GM19467 (cell line): ENCODE results near the gene KRTAP17-1.
"Not testable (repeated sequence)": the region's sequence is repeated elsewhere in the genome, so short reads cannot be mapped to it uniquely, and the experiment has no call there.

ENCODE experiments used
- ATAC-seq: cut with Tn5 transposase; IDR thresholded peaks from one replicate; pipeline ENCODE4 v1.9.1; 2021; ENCODE audit warnings: mild to moderate bottlenecking, moderate library complexity; ENCODE audit not compliant: unreplicated experiment

Gene KRTAP17-1

DNA sequence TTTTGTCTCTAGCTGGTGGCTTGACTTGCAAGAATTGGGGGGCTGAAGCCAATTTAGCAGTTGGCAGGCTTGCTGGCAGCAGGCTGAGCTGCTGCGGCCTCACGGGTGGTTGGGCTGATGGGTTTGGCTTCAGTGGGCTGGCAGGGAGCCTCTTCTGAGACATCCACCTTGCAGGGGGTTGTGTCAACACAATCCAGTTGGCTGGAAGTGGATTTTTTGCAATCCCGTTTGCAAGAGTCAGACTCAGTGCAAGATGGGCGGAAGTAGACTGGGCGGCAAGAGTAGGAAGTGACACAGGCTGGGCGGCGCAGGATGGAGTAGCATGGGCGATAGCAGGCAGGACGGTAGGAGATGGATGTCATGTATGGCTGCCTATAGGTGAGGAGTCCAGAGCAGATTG is 7.9 kb downstream of the KRTAP17-1 start:
- no peak for ATAC-seq

DNA sequence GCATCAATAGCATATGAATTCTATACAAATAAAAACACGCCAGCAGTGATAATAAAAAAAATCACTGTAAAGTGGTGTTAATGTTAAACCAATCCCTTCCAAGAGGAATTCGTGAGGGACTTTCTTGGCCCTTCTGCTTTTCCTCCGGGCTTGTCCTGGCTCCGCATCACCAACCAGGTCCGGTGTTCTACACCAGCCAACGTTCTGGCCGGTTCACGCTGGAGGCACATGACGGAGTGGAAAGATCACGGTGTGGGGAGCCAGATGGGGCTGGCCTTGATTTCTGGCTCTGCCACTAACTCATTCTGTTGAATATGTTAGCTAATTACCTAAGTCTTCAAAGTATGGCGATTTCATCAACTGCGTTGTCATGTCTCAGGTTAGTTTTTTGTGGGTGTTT is 11.4 kb downstream of the KRTAP17-1 start:
- no peak for ATAC-seq

DNA sequence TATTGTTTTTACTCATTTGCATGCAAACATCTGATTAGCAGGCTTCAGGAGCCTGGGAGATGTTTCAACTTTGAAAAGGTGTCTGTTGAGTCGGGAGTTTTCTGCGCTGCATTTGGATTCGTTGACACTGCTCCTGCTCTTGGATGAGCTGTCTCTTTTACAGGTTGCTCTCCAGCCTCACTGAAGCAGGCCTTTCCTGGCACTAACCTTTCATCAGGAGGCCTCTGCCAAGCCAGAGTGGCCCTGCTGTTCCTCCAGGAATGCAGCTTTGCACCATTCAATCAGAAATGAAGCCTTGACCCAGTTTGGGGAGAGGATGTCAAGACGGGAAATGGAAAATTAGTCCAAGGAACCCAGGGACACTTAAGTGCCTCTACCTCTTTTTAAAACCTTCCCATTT is 12.5 kb downstream of the KRTAP17-1 start:
- no peak for ATAC-seq

GRCh38 chr17:41301916-41302901 is 13.3 kb downstream of the KRTAP17-1 start, which contains the start of gene KRTAP29-1:
KRTAP29-1 (minus strand) TSS chr17:41302851; CDS start chr17:41302851, 0 bp downstream.
- ATAC-seq, result no peak

GRCh38 chr17:41301204-41301790 is 14.2 kb downstream of the KRTAP17-1 start:
- no peak for ATAC-seq

GRCh38 chr17:41298458-41299135 is 16.9 kb downstream of the KRTAP17-1 start:
- no peak for ATAC-seq

DNA sequence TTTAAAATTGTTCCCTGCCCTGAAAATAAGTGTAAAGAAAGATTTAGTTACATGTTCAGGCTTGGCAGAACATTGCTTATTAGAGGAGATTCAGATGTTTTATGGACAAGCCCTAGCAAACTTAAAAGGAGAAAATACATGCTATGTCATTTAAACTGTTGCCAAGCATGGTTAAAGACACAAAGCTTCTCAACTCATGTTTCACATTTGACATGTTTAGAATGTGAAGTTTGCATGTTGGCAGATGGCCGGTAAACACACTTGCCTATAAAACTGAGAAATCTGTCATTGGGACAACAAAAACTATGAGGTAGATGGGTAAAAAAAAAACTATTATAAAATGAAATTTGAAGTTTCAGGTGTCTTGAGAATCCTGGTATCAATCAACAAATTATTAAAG is 18.7 kb downstream of the KRTAP17-1 start:
- no peak for ATAC-seq

DNA sequence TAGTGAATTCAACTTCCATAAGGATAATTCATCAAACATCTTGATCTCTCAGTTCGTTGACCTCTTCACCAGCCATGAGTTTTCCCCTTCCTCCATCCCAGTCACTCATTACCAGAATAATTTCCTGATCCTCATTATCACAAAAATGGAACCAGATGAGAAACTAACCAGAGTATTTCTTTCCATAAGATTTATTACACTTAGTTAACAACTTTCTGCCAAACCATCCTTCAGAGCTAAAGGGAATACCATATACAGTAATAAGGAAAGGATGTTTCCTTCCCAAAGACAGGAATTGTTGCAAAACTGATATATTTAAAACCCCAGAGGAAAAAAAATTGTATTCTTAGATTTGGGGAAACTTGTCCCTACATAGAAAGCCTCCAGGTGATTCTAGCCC is 21.5 kb downstream of the KRTAP17-1 start:
- ATAC-seq, result no peak

DNA sequence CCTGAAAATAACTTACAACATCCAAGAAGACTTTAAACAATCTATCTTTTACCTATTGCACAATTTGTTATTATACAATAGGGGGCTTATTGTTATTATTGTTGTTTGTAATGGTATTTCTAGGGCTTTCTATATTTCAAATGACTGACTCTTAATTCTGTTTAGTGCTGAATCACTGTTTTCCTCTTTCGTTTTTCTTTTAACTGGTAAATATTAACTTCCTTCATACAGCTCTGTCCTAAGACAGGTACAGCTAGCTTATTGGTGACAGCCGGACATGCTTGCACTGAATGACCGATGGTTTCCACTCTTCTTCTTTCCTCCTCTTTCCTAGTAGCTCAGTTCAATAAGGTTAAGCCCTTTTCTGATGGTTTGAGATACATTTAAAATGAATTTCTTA is 28.5 kb downstream of the KRTAP17-1 start:
- no peak for ATAC-seq

- ATAC-seq, result no peak
Observed at GRCh38 chr17:41284546-41284945, 31.0 kb downstream of the KRTAP17-1 start.

GRCh38 chr17:41284043-41284442 is 31.5 kb downstream of the KRTAP17-1 start:
- no peak for ATAC-seq

GRCh38 chr17:41278176-41278955 is 37.1 kb downstream of the KRTAP17-1 start:
- no peak for ATAC-seq

DNA sequence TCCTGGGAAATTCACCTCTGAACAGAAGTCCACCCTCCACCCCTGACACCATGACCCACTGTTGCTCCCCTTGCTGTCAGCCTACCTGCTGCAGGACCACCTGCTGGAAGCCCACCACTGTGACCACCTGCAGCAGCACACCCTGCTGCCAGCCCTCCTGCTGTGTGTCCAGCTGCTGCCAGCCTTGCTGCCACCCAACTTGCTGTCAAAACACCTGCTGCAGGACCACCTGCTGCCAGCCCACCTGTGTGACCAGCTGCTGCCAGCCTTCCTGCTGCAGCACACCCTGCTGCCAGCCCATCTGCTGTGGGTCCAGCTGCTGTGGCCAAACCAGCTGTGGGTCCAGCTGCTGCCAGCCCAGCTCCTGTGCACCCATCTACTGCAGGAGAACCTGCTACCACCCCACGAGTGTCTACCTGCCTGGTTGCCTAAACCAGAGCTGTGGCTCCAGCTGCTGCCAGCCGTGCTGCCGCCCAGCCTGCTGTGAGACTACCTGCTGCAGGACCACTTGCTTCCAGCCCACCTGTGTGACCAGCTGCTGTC is 39.8 kb downstream of the KRTAP17-1 start, which contains the start of gene KRTAP9-7:
KRTAP9-7 (plus strand) TSS at position 51 of the 543 bp plus-strand sequence; CDS start at position 51, 0 bp downstream.
- ATAC-seq, result not testable (repeated sequence)

GRCh38 chr17:41271858-41272257 is 43.7 kb downstream of the KRTAP17-1 start:
- ATAC-seq, result no peak

DNA sequence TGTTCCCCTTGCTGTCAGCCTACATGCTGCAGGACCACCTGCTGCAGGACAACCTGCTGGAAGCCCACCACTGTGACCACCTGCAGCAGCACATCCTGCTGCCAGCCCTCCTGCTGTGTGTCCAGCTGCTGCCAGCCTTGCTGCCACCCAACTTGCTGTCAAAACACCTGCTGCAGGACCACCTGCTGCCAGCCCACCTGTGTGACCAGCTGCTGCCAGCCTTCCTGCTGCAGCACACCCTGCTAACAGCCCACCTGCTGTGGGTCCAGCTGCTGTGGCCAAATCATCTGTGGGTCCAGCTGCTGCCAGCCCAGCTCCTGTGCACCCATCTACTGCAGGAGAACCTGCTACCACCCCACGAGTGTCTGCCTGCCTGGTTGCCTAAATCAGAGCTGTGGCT is 44.2 kb downstream of the KRTAP17-1 start:
- not testable (repeated sequence) for ATAC-seq

DNA sequence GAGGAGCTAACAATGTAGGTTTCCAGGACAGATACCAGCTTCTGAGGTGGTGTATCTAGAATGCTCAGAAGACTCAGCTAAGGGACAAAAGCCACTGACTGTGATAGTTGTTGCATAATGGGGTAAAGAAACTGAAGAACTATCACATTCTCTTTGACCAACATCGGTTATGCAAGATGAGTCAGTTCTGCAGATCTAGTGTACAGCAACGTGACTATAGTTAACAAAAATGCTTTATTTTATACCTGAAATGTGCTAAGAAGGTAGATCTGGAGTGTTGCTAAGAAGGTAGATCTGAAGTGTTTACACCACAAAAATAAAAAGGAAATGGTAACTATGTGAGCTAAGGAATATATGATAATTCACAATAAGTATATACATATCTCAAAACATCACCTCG is 47.8 kb downstream of the KRTAP17-1 start:
- ATAC-seq, result no peak

DNA sequence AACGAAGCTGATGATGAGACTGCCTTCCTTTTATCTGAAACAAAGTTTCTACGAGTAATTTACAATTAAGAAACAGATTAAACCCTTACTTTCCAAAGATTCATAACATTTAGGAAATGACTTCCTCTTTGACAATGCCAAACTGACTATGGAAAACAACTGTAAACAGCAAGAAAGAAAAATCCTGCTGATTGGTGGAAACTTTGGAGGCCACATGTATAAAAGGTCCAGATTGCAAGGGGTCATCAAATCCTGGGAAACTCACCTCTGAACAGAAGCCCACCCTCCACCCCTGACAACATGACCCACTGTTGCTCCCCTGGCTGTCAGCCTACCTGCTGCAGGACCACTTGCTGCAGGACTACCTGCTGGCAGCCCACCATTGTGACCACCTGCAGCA is 50.4 kb downstream of the KRTAP17-1 start, which contains the start of gene KRTAP9-6:
KRTAP9-6 (plus strand) TSS at position 301 of the 400 bp plus-strand sequence; CDS start at position 301, 0 bp downstream.
- ATAC-seq, result no peak
